Caco-2 (cell line): ENCODE data around the gene DIP2A. TPM values are rescaled to one million over a fixed set of nuclear protein-coding genes. Genes with fewer than 3 reads are reported as not detected.

ENCODE experiments used
- BruUV-seq: library from RNA; stranded (reverse); fragments of 400-500 nt; replicated peaks from 2 replicates; lab custom pipeline; 2021; lab: Mats Ljungman, UMichigan
- CTCF ChIA-PET: fragments of 300-600 bp; sonication (Branson Sonifier 250); formaldehyde crosslinking; loops from one replicate; lab custom pipeline; 2022; ENCODE audit warnings: antibody characterized with exemption; lab: Charles Lee
- POLR2A ChIA-PET: fragments of 300-600 bp; sonication (Branson Sonifier 250); formaldehyde crosslinking; loops from one replicate; lab custom pipeline; 2022; ENCODE audit warnings: antibody characterized with exemption; lab: Charles Lee
- DNase-seq, 2 experiments: peaks; one replicate each; pipeline versions ENCODE4 v3.0.0 to v3.0.0-alpha.2; 2020 to 2022
- H3K27me3 ChIP-seq: replicated peaks from 2 replicates; pipeline ENCODE4 v1.6.0; 2011; ENCODE audit warnings: low read length; ENCODE audit not compliant: control insufficient read depth, insufficient read depth
- H3K36me3 ChIP-seq: 2 replicates; pipeline ENCODE4 v1.5.1; 2011; ENCODE audit warnings: low read length; ENCODE audit not compliant: control insufficient read depth, insufficient read depth
- H3K4me1 ChIP-seq: fragments of 250-450 bp; sonication (Bioruptor Pico); 2 replicates; pipeline ENCODE4 v1.5.1; 2020; ENCODE audit warnings: mild to moderate bottlenecking
- H3K4me3 ChIP-seq: 2 replicates; pipeline ENCODE4 v1.5.1; 2011; ENCODE audit warnings: low read depth, mild to moderate bottlenecking, control low read depth, low read length
- H3K9me3 ChIP-seq: fragments of 250-450 bp; sonication (Bioruptor Pico); 2 replicates; pipeline ENCODE4 v1.5.1; 2020; ENCODE audit warnings: mild to moderate bottlenecking, moderate library complexity
- H3K27ac Mint-ChIP-seq: one replicate; pipeline ENCODE4 v1.8.0; 2022; ENCODE audit warnings: mixed read lengths; ENCODE audit not compliant: unreplicated experiment
- H3K27me3 Mint-ChIP-seq: one replicate; pipeline ENCODE4 v1.8.0; 2022; ENCODE audit warnings: mixed read lengths; ENCODE audit not compliant: insufficient read depth, unreplicated experiment
- H3K36me3 Mint-ChIP-seq: one replicate; pipeline ENCODE4 v1.8.0; 2022; ENCODE audit warnings: mild to moderate bottlenecking, mixed read lengths; ENCODE audit not compliant: insufficient read depth, unreplicated experiment
- H3K4me1 Mint-ChIP-seq: one replicate; pipeline ENCODE4 v1.8.0; 2022; ENCODE audit warnings: low read depth, mixed read lengths; ENCODE audit not compliant: unreplicated experiment
- H3K4me3 Mint-ChIP-seq: one replicate; pipeline ENCODE4 v1.8.0; 2022; ENCODE audit warnings: mild to moderate bottlenecking, moderate library complexity, mixed read lengths; ENCODE audit not compliant: unreplicated experiment
- H3K9me3 Mint-ChIP-seq: one replicate; pipeline ENCODE4 v1.8.0; 2022; ENCODE audit warnings: mixed read lengths; ENCODE audit not compliant: unreplicated experiment
- intact Hi-C: fragments of 100-400 bp; cut with micrococcal nuclease; formaldehyde crosslinking; loops from one replicate; pipeline ENCODE4 v1.10.0; 2022; ENCODE audit not compliant: unreplicated experiment
- total RNA-seq: library from RNA; stranded (reverse); gene quantifications from 2 replicates; pipeline ENCODE4 v1.2.3, GENCODE V29; 2022
- TF ChIP-seq, protein P1 (sequence below), 2 experiments: fragments of 200-600 bp in 1 of 2; IDR thresholded peaks; 1 replicate in 1 of 2; 2 replicates in 1 of 2; pipeline versions ENCODE4 v1.5.1 to v1.8.0; 2011 to 2022; ENCODE audit warnings: antibody characterized with exemption in 1 of 2, control low read depth in 1 of 2, inconsistent platforms in 1 of 2, low read depth in 1 of 2, low read length in 1 of 2, mild to moderate bottlenecking in 1 of 2, moderate library complexity in 1 of 2; ENCODE audit not compliant: insufficient read depth in 1 of 2, severe bottlenecking in 1 of 2, unreplicated experiment in 1 of 2

DIP2A gene
- total RNA-seq, 1 experiment from 2014 or later, result 44.6 TPM

DNA sequence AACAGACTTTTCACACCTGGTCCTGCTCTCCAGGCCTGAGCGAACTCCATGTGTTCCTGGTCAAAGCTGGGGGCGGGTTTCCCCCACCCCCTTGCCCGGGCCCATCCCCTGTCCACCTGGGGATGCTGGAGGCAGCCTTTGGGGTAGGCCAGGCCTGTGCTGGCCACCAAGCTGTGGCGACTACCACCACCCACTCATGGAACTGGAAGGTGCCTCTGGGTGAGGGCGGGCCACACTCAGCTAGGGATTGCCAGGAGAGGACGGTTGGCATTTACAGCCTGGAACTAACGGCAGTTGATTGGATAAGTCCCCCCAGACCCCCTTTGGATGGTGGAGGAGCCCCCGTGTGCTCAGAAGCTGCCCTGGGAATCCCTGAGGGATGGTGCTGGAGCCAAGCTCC is 138.3 kb downstream of the DIP2A start:
- TF ChIP-seq, protein P1, sequence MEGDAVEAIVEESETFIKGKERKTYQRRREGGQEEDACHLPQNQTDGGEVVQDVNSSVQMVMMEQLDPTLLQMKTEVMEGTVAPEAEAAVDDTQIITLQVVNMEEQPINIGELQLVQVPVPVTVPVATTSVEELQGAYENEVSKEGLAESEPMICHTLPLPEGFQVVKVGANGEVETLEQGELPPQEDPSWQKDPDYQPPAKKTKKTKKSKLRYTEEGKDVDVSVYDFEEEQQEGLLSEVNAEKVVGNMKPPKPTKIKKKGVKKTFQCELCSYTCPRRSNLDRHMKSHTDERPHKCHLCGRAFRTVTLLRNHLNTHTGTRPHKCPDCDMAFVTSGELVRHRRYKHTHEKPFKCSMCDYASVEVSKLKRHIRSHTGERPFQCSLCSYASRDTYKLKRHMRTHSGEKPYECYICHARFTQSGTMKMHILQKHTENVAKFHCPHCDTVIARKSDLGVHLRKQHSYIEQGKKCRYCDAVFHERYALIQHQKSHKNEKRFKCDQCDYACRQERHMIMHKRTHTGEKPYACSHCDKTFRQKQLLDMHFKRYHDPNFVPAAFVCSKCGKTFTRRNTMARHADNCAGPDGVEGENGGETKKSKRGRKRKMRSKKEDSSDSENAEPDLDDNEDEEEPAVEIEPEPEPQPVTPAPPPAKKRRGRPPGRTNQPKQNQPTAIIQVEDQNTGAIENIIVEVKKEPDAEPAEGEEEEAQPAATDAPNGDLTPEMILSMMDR (IDR thresholded peaks at IDR 0.05; ENCODE audit: insufficient read depth in 1 of 2, low read depth in 1 of 2, low read length in 1 of 2, severe bottlenecking in 1 of 2, unreplicated experiment in 1 of 2), result no peak
- no peaks in the 10 kb centered on the region for H3K36me3 ChIP-seq
- BruUV-seq, result no TSS peak
- no peaks in the 10 kb centered on the region for H3K4me1 Mint-ChIP-seq
- POLR2A ChIA-PET, result no interaction called here
- H3K4me1 ChIP-seq, result no peaks in the 10 kb centered on the region; the same call in 1 of the 2 replicates
- H3K36me3 Mint-ChIP-seq, result no peaks in the 10 kb centered on the region
- peaks cover 14% of the 10 kb centered on the region for H3K9me3 Mint-ChIP-seq
- DNase-seq, result no peak
- no peak overlapping the region for H3K4me3 ChIP-seq
- peaks cover 10% of the 10 kb centered on the region for H3K9me3 ChIP-seq
- CTCF ChIA-PET, result no interaction called here
- no peaks in the 10 kb centered on the region for H3K27me3 ChIP-seq
- H3K27ac Mint-ChIP-seq, result no peak overlapping the region
- no peak overlapping the region for H3K4me3 Mint-ChIP-seq
- intact Hi-C loops, result no loop called here
- no peaks in the 10 kb centered on the region for H3K27me3 Mint-ChIP-seq

DNA sequence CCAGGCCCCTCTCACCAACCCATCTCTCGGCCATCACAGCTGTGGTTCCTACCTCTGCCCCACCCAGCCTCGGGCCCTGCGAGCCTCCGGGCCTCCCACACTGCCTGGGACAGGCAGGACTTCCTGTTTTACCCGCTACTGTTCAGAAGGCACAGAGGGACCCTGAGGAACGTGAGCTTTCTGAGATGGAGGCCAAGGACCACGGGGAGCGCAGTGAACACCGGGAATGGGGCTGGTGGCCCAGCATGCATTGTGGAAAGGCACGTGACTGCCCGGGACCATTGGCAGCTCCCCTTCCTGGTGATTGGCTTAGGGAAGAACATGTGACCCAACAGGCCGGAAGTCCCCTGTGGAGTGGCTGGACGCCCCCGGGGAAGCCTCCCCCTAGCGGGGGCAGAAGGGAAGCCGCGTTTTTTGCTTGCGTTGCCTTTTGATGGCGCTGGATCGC is 139.2 kb downstream of the DIP2A start:
- Mint-ChIP-seq H3K9me3 (peaks cover 12% of the 10 kb centered on the region), H3K4me3 (no peak overlapping the region), H3K27me3 (no peaks in the 10 kb centered on the region), H3K36me3 (no peaks in the 10 kb centered on the region), H3K27ac (no peak overlapping the region), H3K4me1 (no peaks in the 10 kb centered on the region)
- H3K36me3 ChIP-seq, result no peaks in the 10 kb centered on the region
- TF ChIP-seq, protein P1 (IDR thresholded peaks at IDR 0.05; ENCODE audit: insufficient read depth in 1 of 2, low read depth in 1 of 2, low read length in 1 of 2, severe bottlenecking in 1 of 2, unreplicated experiment in 1 of 2), result no peak
- ChIA-PET POLR2A (no interaction called here), CTCF (no interaction called here)
- DNase-seq, result no peak
- no peaks in the 10 kb centered on the region; the same call in 1 of the 2 replicates for H3K4me1 ChIP-seq
- no peak overlapping the region for H3K4me3 ChIP-seq
- H3K9me3 ChIP-seq, result peaks cover 10% of the 10 kb centered on the region
- intact Hi-C loops, result no loop called here
- no peaks in the 10 kb centered on the region for H3K27me3 ChIP-seq
- BruUV-seq, result no TSS peak

DNA sequence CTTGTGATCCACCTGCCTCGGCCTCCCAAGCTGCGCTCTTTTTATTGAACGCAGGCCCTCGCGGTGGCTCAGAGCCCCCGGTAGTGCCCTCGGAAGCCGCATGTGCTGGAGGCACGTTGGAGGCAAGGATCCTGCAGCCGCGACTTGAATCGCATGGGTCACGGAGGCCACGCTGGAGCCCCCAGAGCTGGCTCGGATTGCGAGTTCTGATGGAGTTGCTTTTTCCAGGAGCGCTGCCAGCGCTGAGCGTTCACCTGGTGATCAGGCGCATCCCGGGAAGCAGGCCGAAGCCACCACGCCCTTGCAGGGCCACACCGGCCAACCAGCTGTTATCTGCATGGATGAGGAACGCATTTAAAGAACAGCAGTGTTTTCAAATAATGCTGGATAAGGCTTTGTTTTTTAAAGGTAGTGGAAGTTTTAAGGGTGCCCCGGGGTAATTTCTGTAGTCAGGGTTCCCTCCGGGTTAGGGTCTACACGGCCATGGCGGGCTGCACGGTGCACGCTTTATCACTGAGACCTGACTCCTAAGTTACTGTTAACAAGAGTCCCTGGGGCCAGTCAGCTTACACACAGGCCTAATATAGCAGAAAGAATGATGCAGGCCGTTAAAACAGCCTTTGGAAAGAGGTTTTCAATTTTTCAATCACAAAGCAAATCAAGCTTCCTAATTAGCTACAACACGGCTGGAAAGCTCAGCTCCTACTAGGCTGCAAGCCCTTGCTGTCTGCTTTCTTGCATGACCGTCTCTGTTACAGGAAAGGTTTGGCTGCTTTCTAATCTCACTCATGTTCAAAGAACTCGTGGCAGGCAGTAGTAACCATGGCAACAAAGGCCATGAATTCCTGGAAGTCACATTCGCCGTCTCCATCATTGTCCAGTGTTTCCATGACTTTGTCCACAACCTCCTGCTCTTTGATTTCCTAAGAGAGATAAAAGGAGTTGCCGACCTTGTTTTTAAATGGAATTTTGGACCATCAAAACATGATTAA is 140.2 kb downstream of the DIP2A start:
- POLR2A ChIA-PET, result no interaction called here
- TF ChIP-seq, protein P1 (IDR thresholded peaks at IDR 0.05; ENCODE audit: insufficient read depth in 1 of 2, low read depth in 1 of 2, low read length in 1 of 2, severe bottlenecking in 1 of 2, unreplicated experiment in 1 of 2), result no peak
- no peaks in the 10 kb centered on the region for H3K27me3 Mint-ChIP-seq
- Histone ChIP-seq H3K36me3 (no peaks in the 10 kb centered on the region), H3K9me3 (peaks cover 7% of the 10 kb centered on the region; the same call in 1 of the 2 replicates), H3K4me1 (no peaks in the 10 kb centered on the region; the same call in 1 of the 2 replicates), H3K27me3 (no peaks in the 10 kb centered on the region), H3K4me3 (no peak overlapping the region)
- H3K4me1 Mint-ChIP-seq, result no peaks in the 10 kb centered on the region
- H3K4me3 Mint-ChIP-seq, result no peak overlapping the region
- DNase-seq, result peak in 1 of 2 experiments; percentile 13
- CTCF ChIA-PET, result no interaction called here
- H3K36me3 Mint-ChIP-seq, result no peaks in the 10 kb centered on the region
- intact Hi-C loops, result no loop called here
- BruUV-seq, result no TSS peak
- no peak overlapping the region for H3K27ac Mint-ChIP-seq
- H3K9me3 Mint-ChIP-seq, result peaks cover 3% of the 10 kb centered on the region
